Activated CD4-positive, CD25-positive, alpha-beta regulatory T cell treated with anti-CD3 and anti-CD28 coated beads, Interleukin-2, amount 50 U/mL, for 24 hours (primary cell): ENCODE results near the gene ZNF697.
A peak's percentile ranks its signal among the peaks of the same experiment; 100 is the strongest.
"Not testable (repeated sequence)": the region's sequence is repeated elsewhere in the genome, so short reads cannot be mapped to it uniquely, and the experiment has no call there.

ENCODE experiments used
- ATAC-seq, 2 donors: fragments of 150-1000 bp; cut with Tn5 transposase; one replicate each; pipeline ENCODE4 v1.10.0; 2021; ENCODE audit warnings: mild to moderate bottlenecking in 1 of 2, moderate library complexity in 1 of 2

Gene ZNF697

DNA sequence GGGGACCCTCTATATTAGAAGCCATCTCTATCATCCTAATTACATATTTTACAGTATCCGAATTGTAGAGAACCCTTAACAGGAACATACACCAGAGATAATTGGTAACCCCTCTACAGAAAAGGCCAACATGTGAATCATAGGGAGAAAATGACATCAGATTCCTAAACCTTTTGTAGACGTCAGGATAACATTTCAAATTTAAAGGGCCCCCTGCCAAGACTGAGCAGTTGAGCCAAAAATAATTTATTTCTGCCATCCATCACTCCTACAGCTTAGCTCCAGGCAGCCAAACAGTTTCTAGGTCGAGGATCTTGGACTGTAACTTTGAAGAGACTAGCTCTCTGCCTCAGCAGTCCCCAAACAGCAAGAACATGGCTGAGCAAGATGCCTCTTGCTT, 21.2 kb downstream of the ZNF697 start:
- no peak for ATAC-seq

DNA sequence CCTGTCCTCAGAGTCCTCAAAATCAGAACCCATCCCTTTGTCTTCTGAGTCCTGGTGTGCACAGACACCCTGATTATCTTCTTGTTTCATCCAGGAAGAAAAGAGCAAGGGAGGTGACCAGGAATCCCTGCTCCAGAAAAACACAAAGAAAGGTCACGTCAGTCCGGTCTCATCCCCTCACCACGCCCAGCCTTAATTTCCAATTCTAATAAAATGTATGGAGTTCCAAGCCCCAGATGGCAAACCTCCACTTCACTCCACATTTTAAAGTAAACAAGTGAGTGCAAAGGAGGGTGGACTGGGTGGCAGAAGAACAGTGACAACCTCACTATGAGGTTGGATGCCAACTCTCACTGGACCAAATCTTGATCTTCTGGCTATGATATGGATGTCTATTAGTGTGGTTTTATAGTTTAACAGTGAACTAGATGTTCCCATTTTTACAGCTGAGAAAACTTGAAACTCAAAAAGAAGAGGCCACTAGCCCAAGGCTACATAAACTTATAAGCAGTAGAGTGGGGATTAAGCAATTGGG, 22.0 kb downstream of the ZNF697 start:
- ATAC-seq, result no peak

DNA sequence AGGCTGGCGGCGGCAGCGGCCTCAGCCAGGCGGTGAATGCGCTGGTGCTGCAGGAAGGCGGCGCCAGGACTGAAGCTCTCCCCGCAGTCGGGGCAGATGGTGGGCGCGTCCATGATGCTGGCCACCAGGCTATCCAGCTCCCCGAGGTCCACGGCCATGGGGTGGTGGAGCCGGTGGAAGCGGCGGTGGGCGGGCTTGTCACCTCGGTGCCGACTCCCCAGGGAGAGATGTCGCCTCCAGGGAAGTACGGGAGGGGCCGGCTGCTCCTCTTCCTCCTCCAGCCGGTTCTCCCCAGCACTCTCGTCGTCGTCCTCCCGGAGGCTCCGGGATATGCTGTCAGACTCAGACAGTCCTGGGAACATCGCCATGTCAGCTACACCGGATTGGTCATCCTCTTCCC, 24.4 kb downstream of the ZNF697 start:
- no peak for ATAC-seq

DNA sequence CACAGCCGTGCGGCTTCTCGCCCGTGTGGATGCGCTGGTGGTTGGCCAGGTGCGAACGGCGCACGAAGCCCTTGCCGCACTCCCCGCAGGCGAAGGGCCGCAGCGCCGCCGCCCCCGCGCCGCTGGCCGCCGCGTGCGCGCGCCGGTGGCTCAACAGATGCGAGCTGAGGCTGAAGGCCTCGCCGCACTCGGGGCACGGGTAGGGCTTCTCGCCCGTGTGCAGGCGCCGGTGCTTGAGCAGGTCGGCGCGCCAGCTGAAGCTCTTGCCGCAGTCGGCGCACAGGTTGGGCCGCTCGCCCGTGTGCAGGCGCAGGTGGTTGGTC, 24.9 kb downstream of the ZNF697 start:
- no peak for ATAC-seq

DNA sequence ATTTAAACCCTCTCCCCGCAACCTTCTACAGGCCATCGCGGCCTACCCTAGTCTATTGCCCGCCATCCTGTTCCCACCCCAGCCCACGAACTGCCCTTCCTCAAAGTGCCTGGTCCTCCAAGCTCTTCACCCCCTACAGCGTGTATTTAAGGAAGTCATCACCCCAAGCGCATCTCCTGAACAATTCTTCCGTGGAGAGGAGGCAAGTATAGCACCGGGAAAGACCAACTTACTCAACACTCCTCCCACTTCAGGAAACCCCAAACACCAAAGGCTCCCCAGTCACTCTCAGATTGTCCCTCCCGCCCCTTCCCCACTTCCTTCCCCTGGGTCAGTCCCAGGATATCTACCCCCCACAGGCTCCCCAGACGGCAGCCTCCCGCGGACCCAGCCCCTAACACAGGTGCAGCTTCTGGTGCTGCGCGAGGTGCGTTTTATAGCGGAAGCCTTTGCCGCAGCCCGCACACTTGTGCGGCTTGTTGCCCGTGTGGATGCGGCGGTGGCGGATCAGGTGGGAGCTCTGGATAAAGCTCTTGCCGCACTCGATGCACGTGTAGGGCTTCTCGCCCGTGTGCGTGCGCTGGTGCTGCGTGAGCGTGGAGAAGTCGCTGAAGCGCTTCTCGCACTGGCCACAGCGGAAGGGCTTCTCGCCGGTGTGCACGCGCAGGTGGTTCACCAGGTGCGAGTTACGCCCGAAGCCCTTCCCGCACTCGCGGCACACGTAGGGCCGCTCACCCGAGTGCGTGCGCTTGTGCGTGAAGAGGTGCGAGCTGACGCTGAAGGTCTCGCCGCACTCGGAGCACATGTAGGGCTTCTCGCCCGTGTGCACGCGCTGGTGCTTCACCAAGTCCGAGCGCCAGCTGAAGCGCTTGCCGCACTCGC, 25.5 kb downstream of the ZNF697 start:
- ATAC-seq, result no peak

DNA sequence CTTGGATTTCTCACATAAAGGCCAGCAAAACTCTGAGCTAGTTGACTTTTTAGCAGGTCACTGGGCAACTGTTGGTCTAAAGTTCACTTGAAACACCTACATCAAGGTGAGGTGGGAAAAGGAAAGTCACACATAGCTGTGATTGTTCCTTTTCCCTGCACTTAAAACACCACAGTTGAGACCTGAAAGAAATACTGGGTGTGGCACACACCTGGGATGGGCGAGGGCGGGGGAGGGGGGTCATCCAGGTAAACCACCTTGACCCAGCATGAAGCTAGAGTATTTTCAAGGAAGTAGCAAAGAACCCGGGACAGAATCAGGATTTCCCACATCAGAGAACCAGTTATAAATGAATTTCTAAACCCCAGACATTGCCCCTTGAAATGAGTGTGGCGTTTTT, 26.4 kb downstream of the ZNF697 start:
- no peak for ATAC-seq

DNA sequence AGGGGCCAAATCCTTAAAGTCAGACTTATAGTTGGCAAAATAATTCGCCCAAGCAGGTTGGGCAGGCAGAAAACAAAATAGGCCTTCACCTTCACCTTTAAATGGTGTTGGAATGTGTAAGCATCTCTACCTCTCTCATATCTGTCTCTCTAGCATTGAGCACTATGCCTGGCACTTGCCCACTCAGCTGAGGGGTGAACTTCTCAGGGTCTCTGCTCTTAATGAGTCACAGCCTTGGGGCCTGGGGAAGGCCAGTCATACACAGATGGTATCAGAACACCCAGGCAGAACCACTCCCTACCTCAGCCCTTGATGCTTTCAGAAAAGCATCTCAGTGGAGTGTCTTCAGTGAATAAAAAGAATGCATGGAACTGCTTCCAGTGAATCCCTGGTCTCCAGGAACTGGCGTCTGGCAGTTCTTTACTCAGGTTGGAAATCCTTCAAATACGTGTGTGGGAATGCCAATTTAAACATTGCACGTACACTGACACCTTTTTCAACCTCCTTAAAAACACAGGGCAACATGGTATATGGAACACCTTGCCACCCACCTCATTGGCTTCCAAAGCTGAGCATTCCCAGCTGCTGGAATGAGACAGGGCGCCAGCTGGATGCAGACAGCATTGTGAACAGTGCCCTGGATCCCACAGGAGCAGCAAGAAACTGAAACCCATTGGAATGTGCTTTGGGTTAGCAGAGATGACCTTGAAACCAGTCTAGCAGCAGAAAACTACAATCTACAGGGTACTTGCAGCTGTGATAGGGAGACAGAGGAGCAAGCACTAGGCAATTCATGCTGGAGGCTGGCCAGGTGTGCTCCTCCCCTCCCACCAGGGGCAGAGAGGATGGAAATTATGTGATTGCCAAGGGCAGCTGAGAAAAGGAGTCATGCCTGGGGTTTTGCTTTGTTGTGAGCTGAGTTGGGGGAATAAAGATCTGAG, 30.0 kb downstream of the ZNF697 start:
- ATAC-seq, result no peak

DNA sequence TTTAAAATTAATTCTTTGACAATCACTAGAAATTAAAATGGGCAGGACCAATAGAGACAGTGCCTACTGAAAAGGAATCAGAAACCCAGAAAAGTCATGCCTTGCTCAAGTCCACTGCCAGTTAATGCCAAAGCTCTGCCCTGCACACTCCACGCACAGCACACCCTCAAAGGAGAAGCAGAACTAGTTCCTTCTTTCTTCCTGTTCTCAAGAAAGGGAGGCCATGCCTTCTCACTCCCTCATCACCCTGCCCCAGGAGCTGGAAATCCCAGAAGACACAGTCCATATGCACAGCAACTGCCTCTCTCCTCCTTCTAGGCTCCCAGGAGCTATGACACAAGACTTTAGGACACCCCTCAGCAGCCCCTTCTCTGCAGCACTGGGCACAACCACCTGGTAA, 31.3 kb downstream of the ZNF697 start:
- not testable (repeated sequence) for ATAC-seq

DNA sequence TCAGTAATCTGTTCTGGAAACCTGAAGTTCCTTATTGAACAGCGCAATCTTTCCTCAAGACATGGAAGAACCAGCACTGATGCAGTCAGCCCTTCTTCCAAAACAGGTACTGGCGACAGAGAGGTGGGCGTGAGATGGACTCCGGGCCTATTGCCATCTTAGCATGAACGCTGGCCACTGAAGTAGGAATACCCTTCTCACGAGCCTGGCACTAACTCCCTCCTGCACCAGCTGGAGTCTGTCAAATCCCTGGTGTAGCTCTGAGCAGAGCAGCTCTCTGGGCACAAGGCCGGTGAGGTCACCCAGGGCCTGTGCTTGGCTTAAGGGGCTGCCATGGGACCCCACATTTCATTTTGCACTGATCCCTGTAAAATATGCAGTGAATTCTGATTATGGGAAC, 33.0 kb downstream of the ZNF697 start:
- ATAC-seq, result not testable (repeated sequence)

DNA sequence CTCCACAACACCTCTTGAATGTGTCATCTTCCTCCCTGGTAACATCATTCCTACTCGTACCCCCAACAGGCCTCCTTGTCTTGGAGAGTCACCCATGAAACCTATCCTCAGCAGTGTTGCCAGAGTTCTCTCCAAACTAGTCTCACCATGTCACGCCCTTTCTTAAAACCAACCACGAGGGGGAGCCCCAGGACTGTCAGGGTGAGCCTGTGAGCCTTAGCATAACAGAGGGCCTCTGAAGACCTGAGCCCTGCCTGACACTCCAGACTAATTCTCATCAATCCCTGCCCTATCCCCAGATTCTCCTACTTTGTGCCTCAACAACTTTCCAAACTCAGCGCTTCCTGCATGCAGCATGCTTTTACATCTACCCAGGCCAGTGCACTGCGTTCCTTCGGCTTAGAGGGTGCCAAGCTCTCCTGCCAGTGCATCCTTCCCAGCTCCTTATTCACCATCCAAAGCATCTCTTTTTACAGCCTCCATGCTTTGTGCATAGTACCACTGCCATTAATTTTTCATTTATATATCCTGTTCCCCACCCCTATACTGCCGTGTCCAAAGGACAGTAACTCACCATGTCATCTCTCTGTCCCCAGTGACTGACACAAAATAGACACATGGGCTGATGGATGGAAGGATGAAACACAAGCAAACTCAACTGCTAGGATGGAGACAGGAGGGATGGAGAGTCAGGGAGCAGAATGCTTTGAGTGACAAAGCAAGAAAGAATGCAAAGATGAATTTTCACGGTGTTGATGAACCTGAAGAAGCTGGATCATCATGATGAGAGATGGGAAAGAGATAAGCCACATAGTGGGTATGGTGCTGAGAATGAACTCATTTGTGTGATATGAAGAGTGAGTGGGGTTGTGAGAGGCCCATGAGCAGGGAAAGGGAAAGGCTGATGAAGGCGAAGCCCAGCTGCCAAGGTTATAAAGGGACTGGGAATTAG, 34.0 kb downstream of the ZNF697 start:
- ATAC-seq, result peak in 1 of 2 donors; percentile 37

DNA sequence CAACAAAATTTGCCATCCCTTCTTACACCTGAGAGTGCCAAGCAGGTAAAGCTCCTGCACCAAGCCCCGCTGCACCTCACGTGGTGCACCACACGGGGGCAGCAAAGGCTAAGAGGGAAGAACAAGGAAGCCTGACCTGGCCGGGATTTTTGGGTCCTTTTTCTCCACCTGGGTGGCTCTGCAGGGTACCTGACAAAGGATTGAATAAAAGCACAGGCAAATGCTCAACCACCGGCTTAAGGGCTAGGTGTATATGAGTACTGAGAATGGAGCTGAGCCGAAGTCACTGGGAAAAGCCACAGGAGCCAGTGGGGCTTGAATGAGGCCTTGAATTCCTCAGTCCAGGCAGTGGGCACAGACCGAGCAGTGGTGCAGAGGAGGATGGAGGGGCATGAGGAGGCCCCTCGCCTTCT, 36.4 kb downstream of the ZNF697 start:
- peak in 1 of 2 donors; percentile 13 for ATAC-seq

DNA sequence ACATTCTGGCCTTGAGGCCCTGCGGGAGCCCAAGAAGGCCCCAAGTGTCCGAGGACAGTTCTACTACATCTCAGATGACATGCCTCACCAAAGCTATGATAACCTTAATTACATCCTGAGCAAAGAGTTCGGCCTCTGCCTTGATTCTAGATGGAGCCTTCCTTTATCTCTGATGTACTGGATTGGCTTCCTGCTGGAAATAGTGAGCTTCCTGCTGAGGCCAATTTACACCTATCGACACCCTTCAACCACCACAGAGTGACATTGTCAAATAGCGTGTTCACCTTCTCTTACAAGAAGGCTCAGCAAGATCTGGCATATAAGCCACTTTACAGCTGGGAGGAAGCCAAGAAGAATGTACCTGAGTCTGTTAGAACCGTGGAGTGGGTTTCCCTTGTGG, 39.2 kb downstream of the ZNF697 start:
- not testable (repeated sequence) for ATAC-seq

DNA sequence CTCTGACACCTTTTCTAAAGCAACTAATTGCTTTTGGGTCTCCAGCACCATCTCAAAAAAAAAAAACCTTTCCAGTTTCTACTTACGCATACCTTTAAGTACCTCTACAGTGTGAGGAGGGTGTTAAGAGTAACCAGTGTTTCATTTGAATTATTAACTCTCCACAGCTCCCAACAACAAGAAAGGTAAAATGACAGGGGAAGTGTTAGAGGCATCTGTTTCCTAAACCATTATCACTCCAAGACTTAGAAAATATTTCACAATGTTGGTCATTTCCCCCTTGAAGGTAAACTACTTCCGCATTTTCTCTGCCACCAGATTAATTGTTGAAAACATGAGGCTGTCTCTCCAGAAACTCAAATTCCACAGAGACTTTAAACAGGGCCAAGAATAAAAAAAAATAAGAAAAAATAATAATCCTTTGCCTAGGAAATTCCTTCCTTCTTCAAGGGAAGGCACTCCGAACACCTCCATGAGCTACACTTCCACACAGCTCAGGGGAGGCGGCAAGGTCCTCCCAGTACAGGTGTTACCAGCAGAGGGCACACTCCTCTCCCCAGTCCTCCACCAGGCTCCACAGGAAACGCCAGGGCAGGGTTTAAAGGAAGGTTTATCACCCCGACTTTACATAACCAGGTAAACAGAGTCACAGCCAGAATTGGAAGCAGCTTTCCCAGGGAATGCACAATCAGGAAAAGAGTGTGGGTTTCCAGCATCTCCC, 40.8 kb downstream of the ZNF697 start:
- not testable (repeated sequence) for ATAC-seq

DNA sequence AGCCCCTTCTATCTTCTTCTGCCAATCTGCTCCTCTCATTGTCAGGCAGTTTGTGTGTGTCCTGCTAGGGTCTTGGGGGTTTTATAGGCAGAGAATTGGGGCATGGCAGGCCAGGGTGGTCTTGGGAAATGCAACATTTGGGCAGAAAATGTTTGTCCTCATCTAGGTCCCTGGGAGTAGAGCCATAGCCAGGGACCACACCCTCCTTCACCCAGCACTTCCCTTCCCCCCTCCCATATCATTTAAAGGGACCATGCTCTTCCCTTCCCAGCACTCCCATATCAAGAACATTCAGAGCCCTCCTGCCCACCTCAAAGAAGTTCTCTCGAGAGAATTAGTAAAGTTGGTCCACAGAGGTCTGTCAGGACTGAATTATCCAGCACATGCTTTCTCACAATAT, 41.7 kb downstream of the ZNF697 start:
- ATAC-seq, result no peak

DNA sequence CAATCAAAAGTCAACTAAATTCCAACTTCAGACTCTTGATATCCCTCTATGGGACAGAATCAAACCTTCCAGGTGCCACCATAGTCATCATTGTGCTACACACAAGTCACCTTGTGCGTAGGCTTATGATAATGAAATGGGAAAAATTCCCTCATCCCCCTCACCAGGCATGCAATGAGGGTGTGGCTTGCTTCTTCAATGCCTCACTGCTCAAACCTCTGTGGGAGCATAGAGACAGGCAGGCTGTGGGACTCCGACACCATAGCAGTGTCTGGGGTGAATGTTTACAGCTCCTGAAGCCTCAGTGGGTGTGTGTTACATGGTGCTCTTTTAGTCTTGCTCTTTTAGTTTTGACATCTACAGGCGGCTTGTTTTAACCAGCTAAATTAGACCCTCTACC, 42.4 kb downstream of the ZNF697 start:
- ATAC-seq, result no peak

DNA sequence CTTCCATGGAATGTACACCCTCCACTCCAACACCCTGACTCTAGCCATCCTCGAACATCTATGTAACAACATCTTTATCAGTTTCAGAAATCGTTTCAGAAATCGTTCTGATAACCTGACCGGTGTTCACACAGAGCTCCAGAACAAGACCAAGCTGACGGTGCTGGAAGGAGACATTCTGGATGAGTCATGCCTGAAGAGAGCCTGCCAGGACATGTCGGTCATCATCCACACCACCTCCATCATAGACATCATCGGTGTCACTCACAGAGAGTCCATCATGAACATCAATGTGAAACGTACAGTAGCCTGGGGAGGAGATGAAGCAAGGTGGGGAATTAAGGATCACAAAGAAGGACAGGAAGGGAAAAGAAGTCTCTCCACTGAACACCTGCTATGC, 43.0 kb downstream of the ZNF697 start:
- ATAC-seq, result not testable (repeated sequence)

DNA sequence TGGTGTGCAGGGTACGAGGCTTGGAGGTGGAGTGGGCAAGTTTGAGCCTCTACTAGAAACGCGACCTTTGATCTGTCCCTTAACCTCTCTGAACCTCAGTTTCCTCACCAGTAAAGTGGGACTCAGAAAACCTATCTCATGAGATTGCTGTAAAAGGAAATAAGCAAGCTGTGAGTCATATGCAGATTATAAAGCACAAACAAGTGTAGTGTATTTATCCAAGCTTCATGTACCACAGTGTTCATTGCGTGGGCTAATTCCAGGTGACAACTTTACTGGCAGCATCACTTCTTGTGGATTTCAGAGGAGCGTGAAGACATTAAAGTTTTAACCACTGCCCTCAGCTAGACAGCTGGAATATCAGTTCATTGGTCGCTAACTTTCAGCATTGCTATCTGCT, 44.4 kb downstream of the ZNF697 start:
- ATAC-seq, result no peak

DNA sequence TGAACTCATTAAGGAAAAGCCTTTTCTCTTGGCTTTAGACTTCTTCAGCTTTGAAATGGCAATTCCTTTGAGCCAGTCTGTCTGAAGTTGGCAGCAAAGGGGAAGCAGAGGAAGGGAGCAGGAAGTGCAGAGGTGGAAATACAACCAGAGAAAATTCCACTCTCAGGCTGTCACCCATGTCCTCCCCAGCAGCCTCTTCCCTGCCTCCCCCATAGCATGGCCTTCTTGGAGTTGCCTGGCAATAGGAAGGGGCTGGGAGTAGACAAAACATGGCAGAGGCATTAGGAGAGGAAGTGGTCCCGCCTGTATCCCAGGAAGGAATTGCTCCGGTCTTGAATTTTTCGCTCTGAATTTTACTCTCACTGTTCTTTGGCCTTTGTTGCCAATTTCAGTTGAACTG, 44.8 kb downstream of the ZNF697 start:
- ATAC-seq, result not testable (repeated sequence)

DNA sequence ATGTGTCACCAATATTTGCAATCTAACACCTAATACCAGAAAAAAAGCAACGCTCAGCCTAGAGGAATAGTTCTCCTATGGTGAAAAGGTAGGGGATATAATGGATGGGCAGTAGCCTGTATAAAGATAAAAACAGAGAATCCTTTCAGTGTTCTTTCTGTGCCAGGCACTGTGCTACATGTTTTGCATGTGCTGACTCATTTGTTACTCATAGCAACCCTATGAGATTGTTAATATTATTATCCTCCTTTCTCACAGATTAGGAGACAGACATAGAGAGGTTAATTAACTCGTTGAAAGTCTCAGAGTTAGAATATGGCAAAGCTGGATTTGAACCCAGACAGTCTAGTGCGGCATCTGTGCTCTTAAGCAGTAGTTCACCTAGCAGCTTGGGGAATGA, 45.3 kb downstream of the ZNF697 start:
- not testable (repeated sequence) for ATAC-seq

DNA sequence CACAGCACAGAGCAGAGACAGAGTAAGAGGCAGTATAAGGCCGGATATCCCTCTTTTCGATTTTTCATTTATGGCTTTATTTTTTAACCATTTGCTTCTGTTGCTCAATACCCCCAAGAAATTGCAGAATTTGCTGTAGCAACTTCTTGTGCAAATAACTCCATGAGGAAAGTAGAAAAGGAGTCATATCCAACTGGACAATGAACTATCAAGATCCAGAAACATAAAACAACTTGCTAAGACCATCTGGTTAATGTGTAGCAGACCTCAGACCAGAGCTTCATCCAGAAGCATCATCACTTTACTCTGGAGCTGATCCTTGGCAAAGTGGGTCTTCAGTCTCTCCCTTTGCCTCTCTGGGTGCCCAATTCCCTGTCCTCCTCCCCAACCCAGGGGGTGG, 45.9 kb downstream of the ZNF697 start:
- no peak for ATAC-seq

DNA sequence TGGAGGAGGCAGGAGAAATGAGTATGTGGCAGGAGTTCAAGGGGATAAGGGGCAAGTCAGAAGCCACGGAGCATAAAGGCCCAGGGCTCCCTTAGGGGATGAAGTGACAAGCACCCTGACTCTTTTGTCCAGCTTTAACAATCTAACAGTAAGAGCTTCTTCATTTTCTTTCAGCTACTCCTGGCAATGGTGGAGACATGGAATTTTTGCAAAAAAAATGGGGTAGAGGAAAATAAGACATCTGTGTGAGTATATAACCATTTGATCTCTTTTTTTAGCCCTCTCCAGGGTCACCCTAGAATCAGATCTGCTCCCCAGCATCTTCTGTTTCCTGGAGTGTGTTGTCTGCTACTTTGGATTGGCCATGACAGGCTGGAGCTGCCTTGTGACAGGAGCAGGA, 47.1 kb downstream of the ZNF697 start:
- ATAC-seq, result no peak

DNA sequence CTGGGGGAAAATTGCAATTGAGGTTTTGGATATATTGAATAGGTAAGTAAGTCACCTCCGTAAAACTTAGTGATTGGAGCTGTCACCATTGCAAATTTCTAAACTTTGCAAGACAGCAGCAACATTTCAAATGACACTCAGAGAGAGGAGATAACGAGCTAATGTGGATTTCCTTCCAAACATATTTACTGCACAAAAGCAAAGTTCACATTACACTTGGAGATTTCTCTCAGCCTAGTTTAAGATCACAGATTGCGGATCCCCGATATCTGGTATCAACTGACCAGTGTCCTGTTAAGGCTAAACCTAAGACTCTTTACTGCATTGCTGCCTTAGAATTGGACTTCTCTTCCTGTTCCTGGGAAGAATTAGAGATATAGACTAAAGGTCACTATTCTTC, 47.5 kb downstream of the ZNF697 start:
- no peak for ATAC-seq
